Astrocyte of the cerebellum (primary cell): Measurements from ENCODE around the gene NAXE.

Source experiments
- DNase-seq: peaks from one replicate; pipeline ENCODE4 v3.0.0-alpha.2; 2011; ENCODE audit warnings: low read depth
- H3K4me3 ChIP-seq: 2 replicates; pipeline ENCODE4 v1.5.1; 2011; ENCODE audit warnings: mild to moderate bottlenecking, low read depth, low read length, moderate library complexity
- CTCF ChIP-seq: IDR thresholded peaks from 2 replicates; pipeline ENCODE4 v1.5.1; 2012; ENCODE audit warnings: low read length, low read depth, moderate library complexity, mild to moderate bottlenecking; ENCODE audit errors: missing control alignments
- in situ Hi-C: cut with HindIII; loops from 2 replicates; pipeline ENCODE4 v1.10.0; 2017; ENCODE audit warnings: low sequenced_read_pairs

The NAXE gene

GRCh38 chr1:156553860-156554485 lies 37.6 kb upstream of the NAXE start:
- in situ Hi-C loops = no loop called here
- DNase-seq = no peak
- no peak for TF ChIP-seq CTCF
- no peak overlapping the region for H3K4me3 ChIP-seq

DNA sequence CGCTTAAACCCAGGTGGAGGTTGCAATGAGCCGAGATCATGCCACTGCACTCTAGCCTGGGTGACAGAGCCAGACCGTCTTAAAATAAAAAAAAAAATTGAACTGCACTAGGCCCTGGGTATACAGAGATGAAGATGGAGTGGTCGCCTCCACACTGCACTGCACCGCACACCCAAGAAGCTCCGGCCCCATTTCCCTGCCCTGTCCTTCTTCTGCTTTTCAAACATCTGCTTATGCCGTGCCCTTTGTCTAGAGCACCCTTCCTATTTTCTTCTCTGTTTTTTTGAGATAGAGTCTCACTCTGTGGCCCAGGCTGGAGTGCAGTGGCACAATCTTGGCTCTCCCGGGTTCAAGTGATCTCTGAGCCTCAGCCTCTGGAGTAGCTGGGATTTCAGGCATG lies 36.6 kb upstream of the NAXE start:
- in situ Hi-C loops = no loop called here
- no peak for DNase-seq
- H3K4me3 ChIP-seq = no peak overlapping the region
- no peak for TF ChIP-seq CTCF

GRCh38 chr1:156555715-156556114 lies 35.9 kb upstream of the NAXE start:
- no peak overlapping the region for H3K4me3 ChIP-seq
- no peak for TF ChIP-seq CTCF
- in situ Hi-C loops = no loop called here
- DNase-seq = no peak

GRCh38 chr1:156556354-156556753 lies 35.2 kb upstream of the NAXE start:
- H3K4me3 ChIP-seq = no peak overlapping the region
- no peak for TF ChIP-seq CTCF
- DNase-seq = no peak
- in situ Hi-C loops = no loop called here

DNA sequence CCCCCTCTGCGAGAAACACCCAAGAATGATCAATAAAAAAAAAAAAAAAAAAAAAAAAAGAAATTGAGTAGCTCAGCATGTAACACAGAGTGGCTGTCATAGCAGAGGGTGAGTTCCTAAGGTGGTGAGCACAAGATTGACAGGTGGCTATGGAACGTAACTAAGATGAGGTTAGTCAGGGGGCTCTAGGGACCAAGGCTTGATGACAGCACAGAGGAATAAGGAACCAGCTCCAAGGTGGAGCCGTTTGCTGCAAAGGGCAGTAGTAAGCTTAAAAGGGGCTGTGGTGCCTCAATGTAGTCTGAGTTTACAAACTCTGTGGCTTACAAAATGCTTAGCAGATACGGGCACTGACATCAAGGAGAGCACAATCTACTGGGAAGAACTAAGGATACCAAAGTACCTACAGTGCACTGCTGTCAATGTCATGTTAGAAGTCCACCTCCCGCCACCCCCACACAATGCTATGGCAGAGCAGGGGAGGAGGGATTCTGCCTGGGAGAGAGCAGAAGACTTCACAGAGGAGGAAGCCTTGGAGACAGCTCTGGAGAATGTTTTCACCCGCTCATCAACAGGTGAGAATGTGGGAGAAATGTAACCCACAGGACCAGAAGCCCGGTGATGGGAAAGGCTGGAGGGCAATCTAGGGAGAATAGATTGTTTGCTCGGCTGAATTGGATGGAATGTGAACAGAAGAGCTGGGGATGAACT lies 32.3 kb upstream of the NAXE start:
- no peak for DNase-seq
- no peak overlapping the region for H3K4me3 ChIP-seq
- in situ Hi-C loops = no loop called here
- no peak for TF ChIP-seq CTCF

DNA sequence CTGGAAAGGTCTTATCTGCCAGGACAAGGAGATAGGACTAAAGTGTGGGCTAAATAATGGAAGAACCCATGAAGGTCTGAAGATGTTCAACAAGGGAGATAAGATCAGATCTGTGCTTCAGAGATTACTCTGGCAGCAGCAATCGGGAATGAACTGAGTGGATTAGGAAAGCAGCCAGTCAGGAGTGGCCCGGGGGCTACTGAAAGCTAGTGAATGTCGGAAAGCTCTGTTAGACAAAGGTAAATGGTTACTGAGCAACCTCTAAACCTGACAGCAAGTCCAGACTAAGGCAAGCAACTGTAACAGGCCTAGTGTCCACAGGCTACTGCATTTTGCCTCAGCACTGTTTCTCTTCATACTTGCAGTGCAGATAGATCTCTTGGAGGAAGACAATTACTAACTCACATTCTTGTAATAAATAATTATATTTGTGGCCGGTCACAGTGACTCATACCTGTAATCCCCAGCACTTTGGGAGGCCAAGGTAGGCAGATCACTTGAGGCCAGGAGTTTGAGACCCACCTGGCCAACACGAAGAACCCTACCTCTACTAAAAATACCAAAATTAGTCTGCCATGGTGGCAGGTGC lies 31.7 kb upstream of the NAXE start:
- no peak for DNase-seq
- no peak for TF ChIP-seq CTCF
- no peak overlapping the region for H3K4me3 ChIP-seq
- in situ Hi-C loops = no loop called here
